ENCODE results near the gene PTPRN2. TPM values are rescaled to one million over a fixed set of nuclear protein-coding genes. Genes with fewer than 3 reads are reported as not detected.
A peak's percentile ranks its signal among the peaks of the same experiment; 100 is the strongest.

The PTPRN2 gene
- total and polyA plus RNA-seq, 4 experiments from 2014 or later: 1.7 to 2.6 (median 1.9) TPM

- ChIA-PET POLR2A (ENCODE audit: partially characterized antibody) (no interaction called here), CTCF (ENCODE audit: partially characterized antibody) (no interaction called here)
- Histone ChIP-seq H3K9me3 (ENCODE audit: control insufficient read depth in 1 of 2, low read length in 2 of 2) (no peaks in the 10 kb centered on the region), H3K4me1 (ENCODE audit: insufficient read depth, low read length) (no peaks in the 10 kb centered on the region), H3K27ac (ENCODE audit: low read depth, low read length) (no peak overlapping the region), H3K36me3 (ENCODE audit: insufficient read depth, low read length) (no peaks in the 10 kb centered on the region), H3K4me3 (ENCODE audit: low read length in 2 of 2) (no peak overlapping the region), H3K27me3 (ENCODE audit: insufficient read depth, low read length) (no peaks in the 10 kb centered on the region)
- Mint-ChIP-seq H3K4me3 (no peak overlapping the region), H3K27me3 (peaks cover 2 to 3% of the 10 kb centered on the region in 2 donors), H3K9me3 (peaks cover 0 to 2% (median 0%) of the 10 kb centered on the region in 8 donors), H3K4me1 (peaks cover 0 to 3% (median 1%) of the 10 kb centered on the region in 4 donors), H3K27ac (no peak overlapping the region), H3K36me3 (no peaks in the 10 kb centered on the region)
- no peak for DNase-seq
- intact Hi-C loops (cut with micrococcal nuclease): no loop called here
Measured at GRCh38 chr7:157604661-157605381, 982.8 kb downstream of the PTPRN2 start.

GRCh38 chr7:157603716-157604115 is 983.9 kb downstream of the PTPRN2 start:
- Mint-ChIP-seq H3K4me3 (no peak overlapping the region), H3K36me3 (no peaks in the 10 kb centered on the region), H3K27me3 (peaks cover 2 to 3% of the 10 kb centered on the region in 2 donors), H3K4me1 (peaks cover 0 to 3% (median 1%) of the 10 kb centered on the region in 4 donors), H3K27ac (no peak overlapping the region), H3K9me3 (no peaks in the 10 kb centered on the region)
- CTCF ChIA-PET (ENCODE audit: partially characterized antibody): no interaction called here
- Histone ChIP-seq H3K27ac (ENCODE audit: low read depth, low read length) (no peak overlapping the region), H3K4me3 (ENCODE audit: low read length in 2 of 2) (no peak overlapping the region), H3K9me3 (ENCODE audit: control insufficient read depth in 1 of 2, low read length in 2 of 2) (no peaks in the 10 kb centered on the region), H3K27me3 (ENCODE audit: insufficient read depth, low read length) (no peaks in the 10 kb centered on the region), H3K36me3 (ENCODE audit: insufficient read depth, low read length) (no peaks in the 10 kb centered on the region), H3K4me1 (ENCODE audit: insufficient read depth, low read length) (no peaks in the 10 kb centered on the region)
- POLR2A ChIA-PET (ENCODE audit: partially characterized antibody): no interaction called here
- DNase-seq: no peak
- intact Hi-C loops (cut with micrococcal nuclease): no loop called here

GRCh38 chr7:157603005-157603404 is 984.6 kb downstream of the PTPRN2 start:
- intact Hi-C loops (cut with micrococcal nuclease): no loop called here
- Mint-ChIP-seq H3K4me3 (no peak overlapping the region), H3K9me3 (no peaks in the 10 kb centered on the region), H3K27me3 (peaks cover 2 to 3% of the 10 kb centered on the region in 2 donors), H3K36me3 (no peaks in the 10 kb centered on the region), H3K4me1 (peaks cover 0 to 3% (median 1%) of the 10 kb centered on the region in 4 donors), H3K27ac (no peak overlapping the region)
- no peak for DNase-seq
- H3K4me1 ChIP-seq (ENCODE audit: insufficient read depth, low read length): no peaks in the 10 kb centered on the region
- no peak overlapping the region for H3K27ac ChIP-seq (ENCODE audit: low read depth, low read length)
- H3K36me3 ChIP-seq (ENCODE audit: insufficient read depth, low read length): no peaks in the 10 kb centered on the region
- no peaks in the 10 kb centered on the region for H3K27me3 ChIP-seq (ENCODE audit: insufficient read depth, low read length)
- no peaks in the 10 kb centered on the region for H3K9me3 ChIP-seq (ENCODE audit: control insufficient read depth in 1 of 2, low read length in 2 of 2)
- no peak overlapping the region for H3K4me3 ChIP-seq (ENCODE audit: low read length in 2 of 2)
- POLR2A ChIA-PET (ENCODE audit: partially characterized antibody): no interaction called here
- CTCF ChIA-PET (ENCODE audit: partially characterized antibody): no interaction called here

GRCh38 chr7:157602581-157602980 is 985.0 kb downstream of the PTPRN2 start:
- intact Hi-C loops (cut with micrococcal nuclease): no loop called here
- Histone ChIP-seq H3K4me1 (ENCODE audit: insufficient read depth, low read length) (no peaks in the 10 kb centered on the region), H3K27me3 (ENCODE audit: insufficient read depth, low read length) (no peaks in the 10 kb centered on the region), H3K27ac (ENCODE audit: low read depth, low read length) (no peak overlapping the region), H3K4me3 (ENCODE audit: low read length in 2 of 2) (no peak overlapping the region), H3K9me3 (ENCODE audit: control insufficient read depth in 1 of 2, low read length in 2 of 2) (no peaks in the 10 kb centered on the region), H3K36me3 (ENCODE audit: insufficient read depth, low read length) (no peaks in the 10 kb centered on the region)
- no peak overlapping the region for H3K27ac Mint-ChIP-seq
- DNase-seq: no peak
- H3K4me3 Mint-ChIP-seq: no peak overlapping the region
- H3K27me3 Mint-ChIP-seq: peaks cover 2 to 3% of the 10 kb centered on the region in 2 donors
- ChIA-PET CTCF (ENCODE audit: partially characterized antibody) (no interaction called here), POLR2A (ENCODE audit: partially characterized antibody) (no interaction called here)
- no peaks in the 10 kb centered on the region for H3K36me3 Mint-ChIP-seq
- no peaks in the 10 kb centered on the region for H3K9me3 Mint-ChIP-seq
- peaks cover 0 to 3% (median 1%) of the 10 kb centered on the region in 4 donors for H3K4me1 Mint-ChIP-seq

- no peak overlapping the region for H3K27ac Mint-ChIP-seq
- no peaks in the 10 kb centered on the region for H3K36me3 Mint-ChIP-seq
- DNase-seq: no peak
- Histone ChIP-seq H3K27me3 (ENCODE audit: insufficient read depth, low read length) (no peaks in the 10 kb centered on the region), H3K36me3 (ENCODE audit: insufficient read depth, low read length) (no peaks in the 10 kb centered on the region), H3K27ac (ENCODE audit: low read depth, low read length) (no peak overlapping the region), H3K4me1 (ENCODE audit: insufficient read depth, low read length) (no peaks in the 10 kb centered on the region), H3K4me3 (ENCODE audit: low read length in 2 of 2) (no peak overlapping the region), H3K9me3 (ENCODE audit: control insufficient read depth in 1 of 2, low read length in 2 of 2) (no peaks in the 10 kb centered on the region)
- POLR2A ChIA-PET (ENCODE audit: partially characterized antibody): interaction anchor here (1.7 kb wide), 1 partner anchor 10 kb away, joined by 4 read pairs; no protein-coding TSS in a partner anchor
- peaks cover 2 to 3% of the 10 kb centered on the region in 2 donors for H3K27me3 Mint-ChIP-seq
- peaks cover 0 to 3% (median 1%) of the 10 kb centered on the region in 4 donors for H3K4me1 Mint-ChIP-seq
- no peaks in the 10 kb centered on the region for H3K9me3 Mint-ChIP-seq
- CTCF ChIA-PET (ENCODE audit: partially characterized antibody): no interaction called here
- intact Hi-C loops (cut with micrococcal nuclease): no loop called here
- H3K4me3 Mint-ChIP-seq: no peak overlapping the region
Measured at GRCh38 chr7:157602156-157602555, 985.5 kb downstream of the PTPRN2 start.

GRCh38 chr7:157601530-157601929 is 986.1 kb downstream of the PTPRN2 start:
- ChIA-PET CTCF (ENCODE audit: partially characterized antibody) (no interaction called here), POLR2A (ENCODE audit: partially characterized antibody) (interaction anchor here (1.2 to 1.7 kb wide), 2 partner anchors 11 to 130 kb away, joined by 4 to 5 read pairs; no protein-coding TSS in a partner anchor)
- H3K4me1 Mint-ChIP-seq: peaks cover 0 to under 1% (median 0%) of the 10 kb centered on the region in 4 donors

GRCh38 chr7:157599491-157599890 is 988.1 kb downstream of the PTPRN2 start:
- H3K27ac ChIP-seq (ENCODE audit: low read depth, low read length): no peak overlapping the region
- H3K9me3 ChIP-seq (ENCODE audit: control insufficient read depth in 1 of 2, low read length in 2 of 2): no peaks in the 10 kb centered on the region
- Mint-ChIP-seq H3K36me3 (no peaks in the 10 kb centered on the region), H3K9me3 (no peaks in the 10 kb centered on the region), H3K27ac (peak overlapping the region in 2 of 7 donors; percentile 8 to 23), H3K4me3 (no peak overlapping the region), H3K27me3 (peaks cover 2 to 3% of the 10 kb centered on the region in 2 donors), H3K4me1 (no peaks in the 10 kb centered on the region)
- no peaks in the 10 kb centered on the region for H3K27me3 ChIP-seq (ENCODE audit: insufficient read depth, low read length)
- H3K4me1 ChIP-seq (ENCODE audit: insufficient read depth, low read length): no peaks in the 10 kb centered on the region
- no peaks in the 10 kb centered on the region for H3K36me3 ChIP-seq (ENCODE audit: insufficient read depth, low read length)
- no peak for DNase-seq
- ChIA-PET POLR2A (ENCODE audit: partially characterized antibody) (no interaction called here), CTCF (ENCODE audit: partially characterized antibody) (no interaction called here)
- intact Hi-C loops (cut with micrococcal nuclease): no loop called here
- H3K4me3 ChIP-seq (ENCODE audit: low read length in 2 of 2): no peak overlapping the region

More at GRCh38 chr7:157601530-157601929, 986.1 kb downstream of the PTPRN2 start:
- Histone ChIP-seq H3K4me3 (ENCODE audit: low read length in 2 of 2) (no peak overlapping the region), H3K9me3 (ENCODE audit: control insufficient read depth in 1 of 2, low read length in 2 of 2) (no peaks in the 10 kb centered on the region), H3K36me3 (ENCODE audit: insufficient read depth, low read length) (no peaks in the 10 kb centered on the region), H3K27ac (ENCODE audit: low read depth, low read length) (no peak overlapping the region), H3K27me3 (ENCODE audit: insufficient read depth, low read length) (no peaks in the 10 kb centered on the region), H3K4me1 (ENCODE audit: insufficient read depth, low read length) (no peaks in the 10 kb centered on the region)
- Mint-ChIP-seq H3K9me3 (no peaks in the 10 kb centered on the region), H3K4me3 (no peak overlapping the region), H3K27ac (no peak overlapping the region), H3K36me3 (no peaks in the 10 kb centered on the region), H3K27me3 (peaks cover 2 to 3% of the 10 kb centered on the region in 2 donors)
- DNase-seq: no peak
- intact Hi-C loops (cut with micrococcal nuclease): no loop called here

Measured in CD4-positive, alpha-beta memory T cell (primary cell).